ENCODE results near the gene NPPA. TPM values are rescaled to one million over a fixed set of nuclear protein-coding genes. Genes with fewer than 3 reads are reported as not detected.
A peak's percentile ranks its signal among the peaks of the same experiment; 100 is the strongest.

Gene NPPA
- total and polyA plus RNA-seq, 2 donors (not counting 1 experiment from before 2014, with no cell fraction given), result not detected

DNA sequence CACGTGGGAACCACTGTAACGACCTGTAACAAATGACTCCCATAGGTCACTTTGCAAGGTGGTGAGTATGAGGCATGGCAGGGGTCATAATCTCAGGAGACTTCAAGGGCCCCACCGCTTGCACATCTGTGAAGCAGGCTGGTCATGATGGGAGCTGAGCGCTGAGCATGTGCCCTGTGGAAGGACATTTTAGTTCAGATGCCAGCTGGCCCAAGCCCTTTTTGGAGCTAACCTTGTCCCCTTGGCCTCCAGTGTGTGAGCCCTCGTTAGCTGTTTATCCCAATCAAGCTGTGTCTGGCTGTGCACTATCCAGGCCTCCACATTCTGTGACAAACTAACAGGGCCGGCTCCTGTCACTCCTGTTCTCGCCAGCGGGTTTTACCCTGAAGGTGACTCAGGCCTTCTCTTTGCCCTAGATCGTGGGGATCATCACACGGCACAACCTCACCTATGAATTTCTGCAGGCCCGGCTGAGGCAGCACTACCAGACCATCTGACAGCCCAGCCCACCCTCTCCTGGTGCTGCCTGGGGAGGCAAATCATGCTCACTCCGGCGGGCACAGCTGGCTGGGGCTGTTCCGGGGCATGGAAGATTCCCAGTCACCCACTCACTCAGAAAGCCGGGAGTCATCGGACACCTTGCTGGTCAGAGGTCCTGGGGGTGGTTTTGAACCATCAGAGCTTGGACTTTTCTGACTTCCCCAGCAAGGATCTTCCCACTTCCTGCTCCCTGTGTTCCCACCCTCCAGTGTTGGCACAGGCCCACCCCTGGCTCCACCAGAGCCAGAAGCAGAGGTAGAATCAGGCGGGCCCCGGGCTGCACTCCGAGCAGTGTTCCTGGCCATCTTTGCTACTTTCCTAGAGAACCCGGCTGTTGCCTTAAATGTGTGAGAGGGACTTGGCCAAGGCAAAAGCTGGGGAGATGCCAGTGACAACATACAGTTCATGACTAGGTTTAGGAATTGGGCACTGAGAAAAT is 7.6 kb downstream of the NPPA start:
- Histone ChIP-seq H3K27me3 (ENCODE audit: control insufficient read depth, insufficient read depth, low read length) (no peaks in the 10 kb centered on the region), H3K9me3 (ENCODE audit: control insufficient read depth, insufficient read depth, low read depth, low read length) (no peaks in the 10 kb centered on the region), H3K79me2 (ENCODE audit: control insufficient read depth, insufficient read depth, low read length) (no peaks in the 10 kb centered on the region), H3K9ac (ENCODE audit: insufficient read depth, low read length) (no peak overlapping the region), H4K20me1 (ENCODE audit: control insufficient read depth, extremely low read depth, insufficient read depth, low read length) (no peaks in the 10 kb centered on the region), H3K4me2 (ENCODE audit: extremely low read depth, insufficient read depth, low read length) (no peak overlapping the region), H2AFZ (ENCODE audit: low read length) (no peak overlapping the region), H3K36me3 (ENCODE audit: control insufficient read depth, insufficient read depth, low read length) (peaks cover 40% of the 10 kb centered on the region), H3K27ac (ENCODE audit: insufficient read depth, low read length) (no peak overlapping the region), H3K4me3 (replicated peaks in 1 of 4; ENCODE audit: control extremely low read depth in 1 of 4, insufficient read depth in 1 of 4, low read depth in 3 of 4, low read length in 4 of 4) (no peak overlapping the region), H3K4me1 (ENCODE audit: control insufficient read depth, extremely low read depth, insufficient read depth, low read length) (no peaks in the 10 kb centered on the region)
- no peak for TF ChIP-seq EZH2 (IDR thresholded peaks at IDR 0.05; ENCODE audit: low read length, missing control alignments)
- TF ChIP-seq, protein P1, sequence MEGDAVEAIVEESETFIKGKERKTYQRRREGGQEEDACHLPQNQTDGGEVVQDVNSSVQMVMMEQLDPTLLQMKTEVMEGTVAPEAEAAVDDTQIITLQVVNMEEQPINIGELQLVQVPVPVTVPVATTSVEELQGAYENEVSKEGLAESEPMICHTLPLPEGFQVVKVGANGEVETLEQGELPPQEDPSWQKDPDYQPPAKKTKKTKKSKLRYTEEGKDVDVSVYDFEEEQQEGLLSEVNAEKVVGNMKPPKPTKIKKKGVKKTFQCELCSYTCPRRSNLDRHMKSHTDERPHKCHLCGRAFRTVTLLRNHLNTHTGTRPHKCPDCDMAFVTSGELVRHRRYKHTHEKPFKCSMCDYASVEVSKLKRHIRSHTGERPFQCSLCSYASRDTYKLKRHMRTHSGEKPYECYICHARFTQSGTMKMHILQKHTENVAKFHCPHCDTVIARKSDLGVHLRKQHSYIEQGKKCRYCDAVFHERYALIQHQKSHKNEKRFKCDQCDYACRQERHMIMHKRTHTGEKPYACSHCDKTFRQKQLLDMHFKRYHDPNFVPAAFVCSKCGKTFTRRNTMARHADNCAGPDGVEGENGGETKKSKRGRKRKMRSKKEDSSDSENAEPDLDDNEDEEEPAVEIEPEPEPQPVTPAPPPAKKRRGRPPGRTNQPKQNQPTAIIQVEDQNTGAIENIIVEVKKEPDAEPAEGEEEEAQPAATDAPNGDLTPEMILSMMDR (conservative IDR thresholded peaks at IDR 0.05 in 1 of 2, IDR thresholded peaks at IDR 0.05 in 1 of 2; ENCODE audit: low read depth in 1 of 2, low read length in 2 of 2), result no peak
- no peak for DNase-seq (ENCODE audit: low read depth in 2 of 2)

DNA sequence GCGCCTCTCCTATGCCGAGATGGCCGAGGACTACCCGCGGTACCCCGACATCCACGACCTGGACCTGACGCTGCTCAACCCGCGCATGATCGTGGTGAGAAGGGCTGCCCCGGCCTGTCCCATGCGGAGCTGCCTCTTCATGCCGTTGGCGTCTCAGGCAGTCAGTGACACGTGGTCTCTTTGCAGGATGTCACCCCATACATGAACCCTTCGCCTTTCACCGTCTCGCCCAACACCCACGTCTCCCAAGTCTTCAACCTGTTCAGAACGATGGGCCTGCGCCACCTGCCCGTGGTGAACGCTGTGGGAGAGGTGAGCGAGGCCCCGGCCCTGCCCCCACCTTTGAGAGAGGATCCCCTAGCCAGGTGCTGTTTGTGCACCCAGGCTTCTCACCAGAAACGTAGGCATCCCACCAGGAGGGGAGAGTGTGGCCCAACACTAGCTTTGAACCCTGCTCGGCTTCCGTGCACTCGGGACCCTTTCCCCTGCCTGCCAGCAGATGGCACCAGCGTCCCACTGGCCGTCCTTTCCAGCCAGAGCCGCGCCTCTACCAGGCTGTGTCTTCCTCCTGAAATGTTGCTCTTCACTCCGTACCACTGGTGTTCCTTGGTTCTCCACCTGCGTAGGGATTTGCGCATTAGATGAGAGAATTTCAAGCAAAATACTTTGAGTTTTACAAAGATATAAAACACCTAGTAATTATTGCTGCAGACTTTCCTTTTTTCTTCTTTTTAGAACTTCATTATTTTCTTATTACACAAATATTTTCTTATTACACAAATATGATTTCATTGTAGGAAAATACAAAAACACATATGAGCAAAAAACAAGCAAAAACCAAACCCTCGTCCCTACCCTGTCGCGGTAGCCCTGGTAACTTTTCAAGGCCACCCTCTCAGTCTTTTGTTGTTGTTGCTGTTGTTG is 9.0 kb downstream of the NPPA start:
- H3K9ac ChIP-seq (ENCODE audit: insufficient read depth, low read length), result no peak overlapping the region
- H3K4me3 ChIP-seq (replicated peaks in 1 of 4; ENCODE audit: control extremely low read depth in 1 of 4, insufficient read depth in 1 of 4, low read depth in 3 of 4, low read length in 4 of 4), result no peak overlapping the region
- H4K20me1 ChIP-seq (ENCODE audit: control insufficient read depth, extremely low read depth, insufficient read depth, low read length), result no peaks in the 10 kb centered on the region
- no peak for TF ChIP-seq EZH2 (IDR thresholded peaks at IDR 0.05; ENCODE audit: low read length, missing control alignments)
- TF ChIP-seq, protein P1 (conservative IDR thresholded peaks at IDR 0.05 in 1 of 2, IDR thresholded peaks at IDR 0.05 in 1 of 2; ENCODE audit: low read depth in 1 of 2, low read length in 2 of 2), result peak; percentile 98 to 99
- H3K27me3 ChIP-seq (ENCODE audit: control insufficient read depth, insufficient read depth, low read length), result no peaks in the 10 kb centered on the region
- peak; percentile 20 to 54 for DNase-seq (ENCODE audit: low read depth in 2 of 2)
- H3K27ac ChIP-seq (ENCODE audit: insufficient read depth, low read length), result no peak overlapping the region
- no peak overlapping the region for H2AFZ ChIP-seq (ENCODE audit: low read length)
- H3K4me1 ChIP-seq (ENCODE audit: control insufficient read depth, extremely low read depth, insufficient read depth, low read length), result no peaks in the 10 kb centered on the region
- no peak overlapping the region for H3K4me2 ChIP-seq (ENCODE audit: extremely low read depth, insufficient read depth, low read length)
- peaks cover 52% of the 10 kb centered on the region for H3K36me3 ChIP-seq (ENCODE audit: control insufficient read depth, insufficient read depth, low read length)
- H3K79me2 ChIP-seq (ENCODE audit: control insufficient read depth, insufficient read depth, low read length), result no peaks in the 10 kb centered on the region
- H3K9me3 ChIP-seq (ENCODE audit: control insufficient read depth, insufficient read depth, low read depth, low read length), result no peaks in the 10 kb centered on the region

Measured in fibroblast of lung (primary cell).